Stimulated activated CD8-positive, alpha-beta memory T cell treated with anti-CD3 and anti-CD28 coated beads, Interleukin-4, amount 100 ng/mL, for 24 hours (primary cell): ENCODE results near the gene PSMB8.

Experiments used
- DNase-seq: peaks from one replicate; pipeline ENCODE4 v3.0.0-alpha.2; 2020; ENCODE audit warnings: low read depth

Gene PSMB8

DNA sequence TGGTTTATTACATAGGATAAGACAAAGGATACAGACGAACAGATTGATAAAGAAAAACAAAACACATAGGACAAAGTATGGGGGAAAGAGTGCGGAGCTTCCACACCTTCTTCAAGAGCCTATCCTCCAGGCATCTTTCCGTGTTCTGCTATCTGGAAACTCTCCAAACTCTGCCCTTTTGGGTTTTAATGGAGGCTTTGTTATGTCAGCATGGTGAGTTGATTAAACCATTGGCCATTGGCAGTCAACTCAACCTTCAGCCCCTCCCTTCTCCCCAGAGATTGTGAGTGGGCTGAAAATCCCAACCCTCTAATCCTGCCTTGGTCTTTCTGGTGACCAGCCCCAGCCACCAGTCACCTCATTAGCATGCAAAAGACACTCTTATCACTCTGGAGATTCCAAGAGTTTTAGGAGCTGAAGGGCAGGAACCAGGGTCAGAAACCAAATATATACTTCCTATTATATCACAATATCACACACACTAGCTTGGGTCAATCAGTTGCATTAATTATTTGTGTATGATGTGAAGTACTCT, 50.9 kb downstream of the PSMB8 start:
- no peak for DNase-seq
